GM12878 (cell line): Measurements from ENCODE around the gene MCEE. TPM values are rescaled to one million over a fixed set of nuclear protein-coding genes. Genes with fewer than 3 reads are reported as not detected.

ENCODE experiments used
- ATAC-seq: fragments of 200-7000 bp; cut with Tn5 transposase; 3 replicates; pipeline ENCODE4 v1.9.1; 2020; ENCODE audit warnings: mild to moderate bottlenecking, moderate library complexity
- BruUV-seq: library from RNA; stranded (reverse); fragments of 400-500 nt; replicated peaks from 2 replicates; lab custom pipeline; 2021; lab: Mats Ljungman, UMichigan
- CTCF ChIA-PET: fragments of 300-600 bp; sonication (Branson Sonifier 250); formaldehyde crosslinking; extraction: SDS; loops from one replicate; lab custom pipeline; 2021; ENCODE audit warnings: inconsistent platforms; lab: Yijun Ruan, JAX
- POLR2A ChIA-PET: fragments of 350-600 bp; formaldehyde crosslinking; extraction: SDS; loops from one replicate; lab custom pipeline; 2021; ENCODE audit warnings: inconsistent platforms; lab: Charles Lee
- RAD21 ChIA-PET: fragments of 300-600 bp; sonication (Branson Sonifier 250); formaldehyde crosslinking; loops from one replicate; lab custom pipeline; 2023; ENCODE audit warnings: antibody characterized with exemption; ENCODE audit not compliant: unreplicated experiment; lab: Charles Lee
- SMC1A ChIA-PET: fragments of 300-600 bp; sonication (Branson Sonifier 250); formaldehyde crosslinking; loops from one replicate; lab custom pipeline; 2023; ENCODE audit not compliant: unreplicated experiment, uncharacterized antibody; lab: Charles Lee
- DNase-seq: peaks from one replicate; pipeline ENCODE4 v3.0.0-alpha.2; 2011; ENCODE audit warnings: low read depth, low spot score
- FAIRE-seq: peaks from 3 replicates; lab custom pipeline; 2011; peaks lifted over from hg19 to GRCh38; lab: Jason Lieb, UNC
- H2AFZ ChIP-seq: 2 replicates; pipeline ENCODE4 v1.6.0; 2011; ENCODE audit warnings: low read depth, low read length, control low read depth; ENCODE audit not compliant: control insufficient read depth
- H3K27ac ChIP-seq: 2 replicates; pipeline ENCODE4 v1.5.1; 2011; ENCODE audit warnings: control low read depth; ENCODE audit not compliant: control insufficient read depth, insufficient read depth
- H3K27me3 ChIP-seq, 2 experiments: replicated peaks in 1 of 2; 2 replicates each; pipeline versions ENCODE4 v1.6.0 to v1.6.1; 2011; ENCODE audit warnings: low read length in 1 of 2; ENCODE audit not compliant: control insufficient read depth in 2 of 2, insufficient read depth in 2 of 2
- H3K36me3 ChIP-seq, 2 experiments: 2 replicates each; pipeline ENCODE4 v1.5.1; 2011; ENCODE audit warnings: low read length in 1 of 2; ENCODE audit not compliant: control insufficient read depth in 2 of 2, insufficient read depth in 2 of 2
- H3K4me1 ChIP-seq: 2 replicates; pipeline ENCODE4 v1.6.1; 2011; ENCODE audit warnings: mild to moderate bottlenecking, low read length, moderate library complexity, mixed read lengths; ENCODE audit not compliant: control insufficient read depth, insufficient read depth
- H3K4me2 ChIP-seq: 2 replicates; pipeline ENCODE4 v1.6.0; 2011; ENCODE audit warnings: control low read depth; ENCODE audit not compliant: control insufficient read depth, insufficient read depth
- H3K4me3 ChIP-seq: fragments of 200-600 bp; sonication (generic); 2 replicates; pipeline ENCODE4 v1.5.1; 2016
- H3K79me2 ChIP-seq: 2 replicates; pipeline ENCODE4 v1.6.0; 2011; ENCODE audit warnings: low read length; ENCODE audit not compliant: control insufficient read depth, insufficient read depth
- H3K9ac ChIP-seq: 2 replicates; pipeline ENCODE4 v1.8.0; 2011; ENCODE audit warnings: low read length, control low read depth, mixed read lengths; ENCODE audit not compliant: control insufficient read depth, insufficient read depth
- H3K9me3 ChIP-seq: replicated peaks from 3 replicates; pipeline ENCODE4 v1.5.1; 2011; ENCODE audit warnings: mild to moderate bottlenecking, low read length; ENCODE audit not compliant: control insufficient read depth, insufficient read depth
- H4K20me1 ChIP-seq: 2 replicates; pipeline ENCODE4 v1.6.0; 2011; ENCODE audit not compliant: control insufficient read depth, insufficient read depth
- BCL3 ChIP-seq: IDR thresholded peaks from 2 replicates; pipeline ENCODE4 v1.6.1; 2011; ENCODE audit warnings: borderline replicate concordance, low read depth, mild to moderate bottlenecking, moderate library complexity, low read length; ENCODE audit not compliant: insufficient read depth, poor library complexity, severe bottlenecking
- CTCF ChIP-seq, 3 experiments: IDR thresholded peaks in 2 of 3; conservative IDR thresholded peaks in 1 of 3; 2 replicates each; pipeline ENCODE4 v1.5.1; 2011; ENCODE audit warnings: low read depth in 3 of 3, low read length in 3 of 3, mild to moderate bottlenecking in 3 of 3, control low read depth in 2 of 3, moderate library complexity in 2 of 3, inconsistent platforms in 1 of 3, mixed read lengths in 1 of 3; ENCODE audit not compliant: control insufficient read depth in 2 of 3, insufficient read depth in 1 of 3; ENCODE audit errors: extremely low read depth in 1 of 3
- GATAD2B ChIP-seq: fragments of 450-650 bp; conservative IDR thresholded peaks from 2 replicates; pipeline ENCODE4 v1.6.1; 2017; ENCODE audit warnings: low read depth, mild to moderate bottlenecking, moderate library complexity
- HCFC1 ChIP-seq: fragments of 150-350 bp; IDR thresholded peaks from 2 replicates; pipeline ENCODE4 v1.6.1; 2014; ENCODE audit warnings: low read length
- IRF4 ChIP-seq: IDR thresholded peaks from 2 replicates; pipeline ENCODE4 v1.6.1; 2011; ENCODE audit warnings: low read depth, low read length
- PAX8 ChIP-seq: fragments of 450-650 bp; IDR thresholded peaks from 2 replicates; pipeline ENCODE4 v1.6.1; 2017; ENCODE audit warnings: mild to moderate bottlenecking, moderate library complexity
- PBX3 ChIP-seq: IDR thresholded peaks from 2 replicates; pipeline ENCODE4 v1.6.1; 2011; ENCODE audit warnings: mild to moderate bottlenecking, low read depth, low read length, moderate library complexity; ENCODE audit not compliant: insufficient replicate concordance
- POLR2A ChIP-seq: IDR thresholded peaks from 2 replicates; pipeline ENCODE4 v1.6.1; 2011; ENCODE audit warnings: low read depth, mild to moderate bottlenecking, low read length
- RB1 ChIP-seq: fragments of 450-650 bp; formaldehyde crosslinking; IDR thresholded peaks from 2 replicates; pipeline ENCODE4 v1.6.1; 2017; ENCODE audit warnings: mild to moderate bottlenecking, borderline replicate concordance
- SRF ChIP-seq, 2 experiments: IDR thresholded peaks; 2 replicates each; pipeline ENCODE4 v1.6.1; 2011; ENCODE audit warnings: low read depth in 2 of 2, low read length in 2 of 2, mild to moderate bottlenecking in 1 of 2, moderate library complexity in 1 of 2
- USF1 ChIP-seq: IDR thresholded peaks from 2 replicates; pipeline ENCODE4 v1.6.1; 2011; ENCODE audit warnings: borderline replicate concordance, low read depth, mild to moderate bottlenecking, moderate library complexity, mixed read lengths, low read length; ENCODE audit not compliant: insufficient read depth; ENCODE audit errors: extremely low read length
- YY1 ChIP-seq: IDR thresholded peaks from 2 replicates; pipeline ENCODE4 v1.6.1; 2011; ENCODE audit warnings: low read depth, mild to moderate bottlenecking, low read length
- ZBTB4 ChIP-seq: fragments of 450-650 bp; formaldehyde crosslinking; IDR thresholded peaks from 2 replicates; pipeline ENCODE4 v1.4.0; 2022; ENCODE audit warnings: mild to moderate bottlenecking, moderate library complexity
- WGBS: methylation state at CpG from one replicate; pipeline ENCODE4 v1.1.6; 2016; ENCODE audit warnings: low lambda C conversion rate; ENCODE audit not compliant: insufficient replicate concordance, insufficient coverage; ENCODE audit errors: missing lambda C conversion rate; 5-methylcytosine and 5-hydroxymethylcytosine counted together
- in situ Hi-C: fragments of 300-500 bp; cut with MboI; formaldehyde crosslinking; loops from 9 replicates; pipeline ENCODE4 v1.14.3; 2018; ENCODE audit warnings: mixed read lengths
- intact Hi-C: fragments of 100-400 bp; cut with micrococcal nuclease; formaldehyde crosslinking; loops from one replicate; pipeline ENCODE4 v1.14.2; 2022; ENCODE audit not compliant: unreplicated experiment
- polyA plus RNA-seq, 11 experiments: library from polyadenylated mRNA; depleted of rRNA in 4 of 11; unstranded in 6 of 11; stranded (reverse) in 5 of 11; fragments of >200 nt; fragmentation: Nextera tagmentation in 4 of 11; fragmentation: Illumina TruSeq in 1 of 11; extraction: Ambion mirVana in 4 of 11; extraction: Trizol in 1 of 11; gene quantifications; 1 replicate in 1 of 11; 2 replicates in 10 of 11; pipeline versions ENCODE4 v1.2.1 to v1.2.3, GENCODE V29; 2011 to 2016; ENCODE audit warnings: inconsistent platforms in 2 of 11, missing spikeins in 2 of 11, low read depth in 1 of 11
- total RNA-seq, 4 experiments: library from RNA; depleted of rRNA in 3 of 4; stranded (reverse); fragments of >200 nt in 3 of 4; fragmentation: Illumina TruSeq in 1 of 4; extraction: Trizol in 1 of 4; gene quantifications; 2 replicates each; pipeline versions ENCODE4 v1.2.1 to v1.2.3, GENCODE V29; 2013 to 2021

Gene MCEE
- total and polyA plus RNA-seq, 10 of the 15 experiments (the other 5 are each of a cell fraction or from before 2014, with no cell fraction given): 17.3 to 63.4 (median 20.9) TPM

GRCh38 chr2:71148506-71149063, 18.6 kb upstream of the MCEE start (continued):
- TF ChIP-seq USF1 (no peak), GATAD2B (no peak), PBX3 (no peak), IRF4 (no peak), HCFC1 (no peak), RB1 (no peak)

- intact Hi-C loops: no loop called here
- no peak for DNase-seq
- ChIA-PET CTCF (interaction anchor here (1.1 to 2.3 kb wide), 4 partner anchors 11 to 73 kb away, joined by 3 to 11 read pairs (median 7); partner anchors contain the start of gene MPHOSPH10), POLR2A (interaction anchor here (1.4 kb wide), 1 partner anchor 14 kb away, joined by 3 read pairs; no protein-coding TSS in a partner anchor), SMC1A (interaction anchor here (1.2 to 2.0 kb wide), 2 partner anchors 11 to 43 kb away, joined by 6 to 10 read pairs; no protein-coding TSS in a partner anchor), RAD21 (interaction anchor here (0.8 kb wide), 1 partner anchor 142 kb away, joined by 3 read pairs; no protein-coding TSS in a partner anchor)
- Histone ChIP-seq H3K4me1 (no peaks in the 10 kb centered on the region), H3K27ac (no peak overlapping the region), H3K79me2 (no peaks in the 10 kb centered on the region), H2AFZ (no peak overlapping the region), H4K20me1 (no peaks in the 10 kb centered on the region), H3K9me3 (no peaks in the 10 kb centered on the region), H3K9ac (no peak overlapping the region), H3K4me3 (no peak overlapping the region), H3K27me3 (no peaks in the 10 kb centered on the region), H3K36me3 (peaks cover 17 to 44% of the 10 kb centered on the region in 2 experiments), H3K4me2 (no peak overlapping the region)
- BruUV-seq: no TSS peak
- 98% methylated on average over 3 of the region's 3 CpGs for WGBS
- in situ Hi-C loops: no loop called here
- ATAC-seq: no peak
- FAIRE-seq: no peak
- TF ChIP-seq ZBTB4 (CRISPR knock-in tag) (no peak), POLR2A (no peak), YY1 (no peak), CTCF (IDR thresholded peaks at IDR 0.05 in 2 of 3, conservative IDR thresholded peaks at IDR 0.05 in 1 of 3; ENCODE audit: control insufficient read depth in 2 of 3, extremely low read depth in 1 of 3, insufficient read depth in 1 of 3, low read depth in 3 of 3, low read length in 3 of 3) (no peak), SRF (IDR thresholded peaks at IDR 0.05; ENCODE audit: low read depth in 2 of 2, low read length in 2 of 2) (no peak), PAX8 (no peak), BCL3 (no peak)
Measured at GRCh38 chr2:71143782-71144181, 13.8 kb upstream of the MCEE start.
